ENCODE data around the gene TESMIN.

DNA sequence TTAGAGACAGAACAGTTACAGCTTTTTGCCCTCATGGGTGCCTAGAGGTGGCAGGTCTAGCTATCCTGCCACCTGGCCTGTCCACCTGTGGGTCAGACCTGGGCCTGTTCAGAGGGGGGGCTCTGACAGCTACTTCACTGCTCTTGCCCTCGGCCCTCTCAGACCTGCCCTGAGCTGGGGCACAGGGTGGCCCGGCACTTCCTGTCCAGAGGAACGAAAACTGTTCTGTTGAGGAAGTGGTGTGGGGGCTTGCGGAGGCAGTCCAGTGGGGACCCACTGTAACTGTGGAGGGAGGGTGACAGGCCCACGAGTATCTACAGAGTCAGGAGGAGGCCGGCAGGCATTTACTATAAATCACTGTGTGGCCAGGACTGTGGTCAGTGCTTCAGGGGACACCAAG lies 16.2 kb downstream of the TESMIN start:
- TF ChIP-seq, protein P1, sequence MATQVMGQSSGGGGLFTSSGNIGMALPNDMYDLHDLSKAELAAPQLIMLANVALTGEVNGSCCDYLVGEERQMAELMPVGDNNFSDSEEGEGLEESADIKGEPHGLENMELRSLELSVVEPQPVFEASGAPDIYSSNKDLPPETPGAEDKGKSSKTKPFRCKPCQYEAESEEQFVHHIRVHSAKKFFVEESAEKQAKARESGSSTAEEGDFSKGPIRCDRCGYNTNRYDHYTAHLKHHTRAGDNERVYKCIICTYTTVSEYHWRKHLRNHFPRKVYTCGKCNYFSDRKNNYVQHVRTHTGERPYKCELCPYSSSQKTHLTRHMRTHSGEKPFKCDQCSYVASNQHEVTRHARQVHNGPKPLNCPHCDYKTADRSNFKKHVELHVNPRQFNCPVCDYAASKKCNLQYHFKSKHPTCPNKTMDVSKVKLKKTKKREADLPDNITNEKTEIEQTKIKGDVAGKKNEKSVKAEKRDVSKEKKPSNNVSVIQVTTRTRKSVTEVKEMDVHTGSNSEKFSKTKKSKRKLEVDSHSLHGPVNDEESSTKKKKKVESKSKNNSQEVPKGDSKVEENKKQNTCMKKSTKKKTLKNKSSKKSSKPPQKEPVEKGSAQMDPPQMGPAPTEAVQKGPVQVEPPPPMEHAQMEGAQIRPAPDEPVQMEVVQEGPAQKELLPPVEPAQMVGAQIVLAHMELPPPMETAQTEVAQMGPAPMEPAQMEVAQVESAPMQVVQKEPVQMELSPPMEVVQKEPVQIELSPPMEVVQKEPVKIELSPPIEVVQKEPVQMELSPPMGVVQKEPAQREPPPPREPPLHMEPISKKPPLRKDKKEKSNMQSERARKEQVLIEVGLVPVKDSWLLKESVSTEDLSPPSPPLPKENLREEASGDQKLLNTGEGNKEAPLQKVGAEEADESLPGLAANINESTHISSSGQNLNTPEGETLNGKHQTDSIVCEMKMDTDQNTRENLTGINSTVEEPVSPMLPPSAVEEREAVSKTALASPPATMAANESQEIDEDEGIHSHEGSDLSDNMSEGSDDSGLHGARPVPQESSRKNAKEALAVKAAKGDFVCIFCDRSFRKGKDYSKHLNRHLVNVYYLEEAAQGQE (IDR thresholded peaks at IDR 0.05; ENCODE audit: low read depth): no peak
- no peak for TF ChIP-seq CEBPB (IDR thresholded peaks at IDR 0.05)
- no peak for TF ChIP-seq EP300 (IDR thresholded peaks at IDR 0.05; ENCODE audit: borderline replicate concordance)
- TF ChIP-seq, protein P2, sequence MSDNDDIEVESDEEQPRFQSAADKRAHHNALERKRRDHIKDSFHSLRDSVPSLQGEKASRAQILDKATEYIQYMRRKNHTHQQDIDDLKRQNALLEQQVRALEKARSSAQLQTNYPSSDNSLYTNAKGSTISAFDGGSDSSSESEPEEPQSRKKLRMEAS (IDR thresholded peaks at IDR 0.05): no peak
- no peak for TF ChIP-seq FOXM1 (IDR thresholded peaks at IDR 0.05; ENCODE audit: borderline replicate concordance, low read depth)
- TF ChIP-seq NFIC (IDR thresholded peaks at IDR 0.05): no peak

Data from Ishikawa (cell line).